HG03457 (cell line): ENCODE results near the gene CEMIP.

Source experiments
- ATAC-seq: cut with Tn5 transposase; IDR thresholded peaks from one replicate; pipeline ENCODE4 v1.9.1; 2021; ENCODE audit warnings: moderate number of reproducible peaks; ENCODE audit not compliant: unreplicated experiment

The CEMIP gene

DNA sequence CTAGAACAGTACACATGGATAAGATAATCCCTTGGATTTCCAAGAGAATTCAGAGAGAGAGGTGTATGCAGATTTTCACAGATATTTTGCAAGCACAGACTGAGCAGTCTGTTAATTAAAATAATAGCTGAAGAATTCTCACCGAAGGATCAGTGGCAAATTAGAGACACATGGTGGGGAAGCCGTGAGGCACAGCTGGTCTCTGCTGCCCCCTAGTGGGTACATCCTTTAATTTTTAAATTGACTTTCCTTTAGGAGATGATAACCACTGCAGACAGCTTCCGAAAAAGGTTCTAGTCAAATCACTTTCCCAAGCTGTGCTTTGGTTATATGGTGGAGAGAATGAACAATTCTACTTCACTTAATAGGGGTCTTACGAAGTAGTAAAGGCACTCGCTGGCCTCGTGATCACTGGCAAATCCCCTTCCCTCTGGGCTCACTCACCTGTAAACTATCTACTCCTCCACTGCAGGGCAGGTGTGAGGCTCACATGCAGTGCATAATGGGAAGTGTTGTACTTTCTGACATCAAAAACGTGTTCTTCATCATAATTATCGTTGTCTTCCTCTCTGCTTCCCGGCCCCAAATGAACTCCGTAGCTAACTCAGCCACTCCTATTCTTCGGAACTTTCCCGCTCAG lies 191.0 kb downstream of the CEMIP start:
- ATAC-seq: no peak

DNA sequence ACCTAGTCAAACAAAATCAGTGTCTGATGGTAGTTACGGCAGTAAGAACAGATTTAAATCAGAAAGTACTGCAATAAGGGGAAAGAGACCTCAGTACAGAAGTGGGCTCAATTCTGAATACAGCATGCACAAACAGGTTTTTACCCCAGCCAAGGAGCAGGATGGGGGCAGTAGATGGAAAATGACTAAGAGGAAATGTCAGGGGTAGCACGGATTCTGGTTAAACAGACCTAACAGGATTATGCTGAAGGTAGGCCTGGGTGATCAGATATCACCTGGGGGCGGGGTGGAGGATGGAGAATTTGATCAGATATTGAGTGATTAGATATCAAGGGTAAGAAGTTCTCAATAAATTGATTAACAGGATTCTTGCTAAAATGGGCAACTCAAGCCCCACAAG lies 191.5 kb downstream of the CEMIP start:
- no peak for ATAC-seq

DNA sequence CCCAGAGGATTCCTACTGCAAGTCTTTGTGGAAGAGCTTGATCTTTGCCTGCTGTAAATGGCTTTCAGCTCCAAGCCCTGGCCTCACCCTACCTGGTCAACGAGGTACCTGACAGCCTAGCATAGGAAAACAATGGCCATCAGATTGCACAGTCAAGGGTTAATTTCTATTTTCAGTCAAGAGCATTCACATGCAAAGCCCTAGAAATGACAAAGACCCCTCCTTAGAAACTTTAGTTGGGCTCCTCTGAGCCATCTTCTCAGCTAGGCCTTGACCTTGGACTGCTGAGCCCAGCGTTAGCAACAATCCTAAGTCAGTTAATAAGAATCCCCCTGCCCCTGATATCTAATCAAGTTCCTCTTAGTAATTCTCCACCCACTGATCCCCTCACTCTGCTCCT lies 192.0 kb downstream of the CEMIP start:
- ATAC-seq: no peak

DNA sequence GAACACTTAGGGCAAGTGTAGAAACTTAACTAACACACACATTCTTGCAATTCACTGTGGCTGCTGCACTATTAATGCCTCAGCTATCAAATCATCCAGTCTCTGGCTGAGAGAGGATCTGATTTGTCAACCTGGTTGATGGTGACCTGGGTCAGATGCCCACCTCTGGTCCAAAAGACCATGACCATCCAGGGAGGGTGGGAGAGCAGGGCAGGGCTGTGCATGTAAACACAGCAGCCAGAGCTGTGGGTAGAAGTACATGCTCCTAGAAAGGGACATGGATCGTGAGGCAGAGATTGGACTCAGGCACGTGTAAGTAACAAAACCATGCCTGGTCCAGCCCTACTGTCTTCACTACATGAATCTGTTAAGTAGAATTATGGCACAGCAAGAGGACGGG lies 193.1 kb downstream of the CEMIP start:
- ATAC-seq: no peak

DNA sequence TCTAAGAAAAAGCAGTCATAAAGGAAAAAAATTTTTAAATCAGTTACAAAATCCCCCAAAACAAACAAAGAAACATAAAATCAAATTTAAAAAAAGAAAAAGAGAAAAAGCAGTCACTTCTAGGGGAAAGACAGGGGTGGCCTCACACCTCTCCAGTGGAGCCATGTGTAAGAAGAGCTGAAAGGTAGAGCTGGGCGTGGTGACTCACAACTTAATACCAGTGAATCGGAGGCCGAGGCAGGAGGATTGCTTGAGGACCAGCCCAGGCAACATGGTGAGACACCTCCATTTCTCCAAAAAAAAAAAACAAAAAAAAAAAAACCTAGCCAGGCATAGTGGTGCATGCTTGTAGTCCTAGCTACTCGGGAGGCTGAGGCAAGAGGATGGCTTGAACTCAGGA lies 195.7 kb downstream of the CEMIP start:
- ATAC-seq: no peak

DNA sequence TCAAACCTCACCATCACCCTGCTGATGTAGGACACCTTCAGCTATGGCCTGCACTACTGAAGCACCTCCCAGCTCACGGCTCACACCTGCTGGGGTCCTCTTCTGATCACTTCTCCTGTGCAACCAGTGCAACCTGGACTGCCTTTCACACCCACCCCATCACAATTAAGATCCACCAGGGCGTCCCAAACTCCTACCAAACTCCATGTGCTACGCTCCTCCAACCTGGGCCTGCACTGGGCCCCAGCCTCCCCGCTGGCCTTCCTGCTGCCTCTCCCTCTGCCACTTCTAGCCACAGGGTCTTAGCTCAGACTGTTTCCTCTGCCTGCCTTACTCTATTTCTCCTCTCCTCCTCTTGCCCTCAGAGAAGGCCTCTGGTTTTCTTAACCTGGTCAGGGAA lies 197.7 kb downstream of the CEMIP start:
- ATAC-seq: no peak

DNA sequence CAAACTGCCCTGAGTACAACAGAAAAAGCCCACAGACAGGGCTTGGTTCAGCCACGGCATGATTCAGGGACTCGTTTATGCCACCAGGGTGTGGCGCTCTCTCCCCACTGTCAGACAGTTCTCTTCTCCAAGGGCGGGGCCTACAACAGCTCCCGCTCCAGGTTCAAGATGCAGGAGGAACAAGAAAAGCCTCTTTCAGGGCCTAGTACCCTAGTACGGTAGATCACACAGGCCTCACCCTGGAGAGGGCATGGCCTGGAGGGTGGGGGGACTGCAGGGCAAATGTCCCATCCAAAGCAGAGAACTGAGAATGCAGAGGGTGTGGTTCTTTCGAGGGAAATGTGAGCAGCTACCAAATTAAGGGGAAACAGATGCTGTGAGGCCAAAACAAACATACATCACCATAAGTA lies 198.5 kb downstream of the CEMIP start:
- ATAC-seq: no peak

DNA sequence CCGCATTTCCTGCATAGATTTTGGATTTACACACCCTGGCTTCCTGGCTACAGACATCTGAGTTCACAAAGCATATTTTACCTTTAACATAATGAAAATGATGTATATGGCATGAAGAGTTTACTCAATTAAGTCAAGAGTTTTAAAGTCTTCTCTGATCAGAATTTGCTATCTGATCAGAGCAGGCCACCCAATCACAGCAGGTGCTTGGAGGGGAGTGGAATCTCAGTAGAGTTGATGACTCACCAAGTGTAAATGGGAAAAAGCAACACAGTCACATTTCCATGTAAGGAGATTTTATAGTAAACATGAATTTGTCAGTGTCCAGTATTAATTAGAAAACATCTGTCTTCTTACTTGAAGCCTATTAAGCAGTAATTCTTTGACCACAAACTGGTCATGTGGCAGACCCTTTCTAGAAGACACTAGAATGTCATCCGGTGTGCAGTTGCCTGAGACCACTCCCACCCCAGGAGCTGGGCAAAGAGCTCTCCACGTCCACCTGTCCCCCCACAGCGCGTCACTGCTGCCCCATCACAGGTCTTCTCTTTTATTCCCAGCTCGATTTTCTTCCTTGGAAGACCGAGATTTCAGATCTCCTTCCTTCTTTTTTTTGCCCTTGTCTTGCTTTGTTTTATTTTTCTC lies 199.6 kb downstream of the CEMIP start:
- ATAC-seq: no peak

DNA sequence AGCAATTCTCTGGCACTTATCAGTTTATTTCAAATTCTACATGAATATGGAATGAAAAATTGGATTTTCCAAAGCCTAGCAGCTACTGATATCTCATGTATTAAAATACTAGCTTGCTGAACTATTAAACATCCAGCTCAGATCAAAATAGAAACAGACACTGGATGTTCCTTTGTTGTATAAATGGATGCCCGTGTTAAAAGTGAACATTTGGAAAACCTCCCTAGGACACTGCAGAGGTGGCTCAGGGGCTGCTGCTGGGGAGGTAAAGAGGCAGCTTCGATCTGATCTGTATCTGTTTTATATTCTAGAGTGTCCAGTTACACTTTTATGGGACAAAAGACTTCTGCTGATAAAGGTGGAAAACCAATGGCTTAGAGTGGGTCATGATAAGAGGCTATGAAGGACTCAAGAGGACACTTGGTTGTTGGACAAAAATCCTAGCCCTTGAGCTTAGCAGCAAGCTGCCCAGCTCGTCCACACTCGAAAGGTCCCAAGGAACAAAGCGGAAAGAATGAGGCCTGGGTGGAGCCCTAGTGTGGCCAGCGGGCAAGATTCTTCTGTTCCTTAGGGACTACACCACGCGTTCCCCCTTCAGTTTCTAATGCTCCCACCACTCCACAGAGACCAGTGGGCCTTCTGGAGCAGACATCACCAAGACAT lies 200.5 kb downstream of the CEMIP start:
- no peak for ATAC-seq

DNA sequence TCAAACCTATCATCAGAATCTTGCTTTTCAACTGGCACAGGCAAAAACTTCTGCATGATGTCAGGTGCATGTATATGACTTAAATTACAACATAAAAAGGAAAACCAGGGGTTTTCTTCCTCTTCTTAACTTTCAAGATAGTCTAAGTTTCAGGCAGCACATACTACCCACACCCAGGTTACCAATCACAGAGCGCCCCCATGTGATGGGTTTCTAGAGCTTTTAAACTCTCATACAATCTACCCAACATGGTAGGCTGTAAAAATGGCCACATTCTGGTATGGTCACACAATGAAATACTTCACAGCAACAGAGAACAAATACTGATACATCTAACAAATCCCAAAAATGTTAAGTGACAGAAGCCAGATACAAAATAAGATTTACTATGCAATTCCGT lies 203.0 kb downstream of the CEMIP start:
- no peak for ATAC-seq

DNA sequence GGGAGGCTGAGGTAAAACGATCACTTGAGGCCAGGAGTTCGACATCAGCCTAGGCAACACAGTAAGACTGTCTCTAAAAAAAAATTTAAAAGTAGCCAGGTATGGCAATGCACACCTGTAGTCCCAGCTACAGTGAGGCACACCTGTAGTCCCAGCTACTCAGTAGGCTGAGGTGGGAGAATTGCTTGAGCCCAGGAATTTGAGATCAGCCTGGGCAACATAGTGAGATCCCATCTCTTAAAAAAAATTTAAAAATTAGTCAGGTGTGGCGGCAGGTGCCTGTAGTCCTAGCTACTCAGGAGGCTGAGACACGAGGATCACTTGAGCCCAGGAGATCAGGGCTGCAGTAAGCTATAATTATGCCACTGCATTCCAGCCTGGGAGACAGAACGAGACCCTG lies 203.7 kb downstream of the CEMIP start:
- ATAC-seq: no peak

DNA sequence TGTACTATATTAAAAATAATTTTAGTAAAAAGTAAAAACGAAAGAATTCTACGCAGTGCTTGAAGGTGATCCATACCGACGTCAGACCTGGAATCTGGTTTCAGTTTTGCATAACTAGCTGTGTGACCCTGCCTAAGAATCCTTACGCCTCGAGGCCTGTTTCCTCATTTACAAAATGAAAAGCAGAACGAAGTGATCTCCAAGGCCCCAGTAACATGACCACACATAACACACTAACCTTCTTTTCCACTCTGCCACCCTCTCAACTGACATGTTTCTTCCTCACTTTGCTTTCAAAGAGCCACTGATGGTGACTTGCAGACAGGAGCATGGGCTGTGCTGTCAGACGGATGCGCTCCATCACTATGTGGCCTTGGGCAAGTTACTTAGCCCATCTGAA lies 205.7 kb downstream of the CEMIP start:
- no peak for ATAC-seq

DNA sequence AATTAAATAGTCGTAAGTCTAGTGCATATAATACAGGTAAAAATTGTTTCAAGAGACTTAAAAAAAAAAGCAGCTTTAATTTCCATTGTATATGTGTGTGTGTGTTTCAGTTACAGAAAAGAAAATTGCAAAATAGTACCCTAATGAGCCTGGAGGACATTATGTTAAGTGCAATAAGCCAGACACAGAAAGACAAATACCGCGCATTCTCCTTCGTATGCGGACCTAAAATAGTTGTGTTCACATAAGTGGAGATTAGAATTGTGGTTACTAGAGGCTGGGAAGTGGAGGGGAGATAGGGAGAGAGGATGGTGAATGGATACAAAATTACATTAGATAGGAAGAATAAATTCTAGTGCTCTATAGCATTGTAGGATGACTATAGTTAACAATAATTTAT lies 206.8 kb downstream of the CEMIP start:
- no peak for ATAC-seq

DNA sequence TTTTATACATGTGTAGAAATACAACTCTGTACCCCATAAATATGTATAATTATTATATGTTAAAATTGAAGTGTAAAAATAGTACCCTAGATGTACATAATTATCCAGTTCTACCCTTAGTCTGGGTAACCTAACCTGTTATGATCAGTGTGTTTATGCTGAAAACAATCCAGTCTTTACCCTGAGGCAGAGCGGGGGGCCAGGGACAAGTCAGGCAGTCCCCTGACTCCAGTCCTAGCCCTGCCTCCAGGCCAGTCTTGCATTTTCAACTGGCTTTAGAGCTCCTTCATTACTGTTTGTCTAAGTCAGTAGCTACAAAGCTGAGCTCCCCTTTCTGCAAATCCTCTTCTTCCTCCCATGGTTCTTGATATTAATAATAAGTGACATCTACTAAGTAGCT lies 207.3 kb downstream of the CEMIP start:
- ATAC-seq: no peak

DNA sequence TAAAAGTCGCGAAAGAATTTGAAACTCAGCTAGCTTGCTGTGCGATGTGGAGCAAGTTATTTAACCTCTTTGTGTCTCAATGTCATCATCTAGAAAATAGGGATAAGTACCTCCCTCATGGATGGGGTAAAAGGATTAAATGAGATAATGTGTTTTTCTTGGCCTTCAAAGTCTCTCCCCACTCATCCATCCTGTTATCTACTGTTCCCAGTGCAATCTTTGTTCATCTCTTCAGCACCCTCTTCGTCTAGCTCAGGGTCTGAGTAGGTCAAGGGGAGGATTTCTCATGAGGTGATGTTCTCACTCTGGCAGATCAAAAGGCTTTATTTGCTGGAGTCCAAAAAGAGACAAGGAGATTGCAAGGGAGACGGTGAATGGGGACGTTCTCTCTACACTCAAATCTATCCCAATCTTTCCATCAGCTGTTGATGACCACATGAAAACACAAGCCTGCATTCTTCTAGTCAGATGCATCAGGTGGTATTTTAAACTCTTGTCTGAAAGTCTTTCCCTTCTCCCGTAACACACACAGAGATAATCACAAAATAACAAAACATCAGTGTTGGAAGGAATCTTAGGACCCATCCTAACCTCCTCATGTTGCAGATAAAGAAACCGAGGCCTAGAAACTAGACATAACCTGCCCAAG lies 209.1 kb downstream of the CEMIP start:
- no peak for ATAC-seq

DNA sequence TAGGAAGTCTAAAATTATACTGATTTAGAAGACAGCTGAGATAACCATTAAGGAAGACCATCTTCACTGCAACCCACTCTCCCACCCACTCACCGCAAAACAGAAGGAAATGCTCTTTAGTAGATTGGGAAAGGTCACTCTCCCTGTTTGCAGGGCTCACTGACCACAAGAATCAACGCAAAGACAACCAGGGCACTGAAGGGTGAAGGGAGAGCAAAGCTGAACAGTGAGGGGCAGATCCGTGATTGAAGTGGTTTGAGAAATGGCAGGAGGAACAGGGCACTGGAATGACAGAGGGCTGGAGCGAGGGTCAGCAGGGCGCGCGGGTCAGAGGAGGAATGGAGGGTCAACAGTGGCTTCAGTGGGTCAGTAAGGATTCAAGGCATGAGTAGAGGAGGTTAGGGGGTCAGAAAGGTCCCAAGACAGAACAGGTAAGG lies 209.9 kb downstream of the CEMIP start:
- ATAC-seq: peak; percentile 2

DNA sequence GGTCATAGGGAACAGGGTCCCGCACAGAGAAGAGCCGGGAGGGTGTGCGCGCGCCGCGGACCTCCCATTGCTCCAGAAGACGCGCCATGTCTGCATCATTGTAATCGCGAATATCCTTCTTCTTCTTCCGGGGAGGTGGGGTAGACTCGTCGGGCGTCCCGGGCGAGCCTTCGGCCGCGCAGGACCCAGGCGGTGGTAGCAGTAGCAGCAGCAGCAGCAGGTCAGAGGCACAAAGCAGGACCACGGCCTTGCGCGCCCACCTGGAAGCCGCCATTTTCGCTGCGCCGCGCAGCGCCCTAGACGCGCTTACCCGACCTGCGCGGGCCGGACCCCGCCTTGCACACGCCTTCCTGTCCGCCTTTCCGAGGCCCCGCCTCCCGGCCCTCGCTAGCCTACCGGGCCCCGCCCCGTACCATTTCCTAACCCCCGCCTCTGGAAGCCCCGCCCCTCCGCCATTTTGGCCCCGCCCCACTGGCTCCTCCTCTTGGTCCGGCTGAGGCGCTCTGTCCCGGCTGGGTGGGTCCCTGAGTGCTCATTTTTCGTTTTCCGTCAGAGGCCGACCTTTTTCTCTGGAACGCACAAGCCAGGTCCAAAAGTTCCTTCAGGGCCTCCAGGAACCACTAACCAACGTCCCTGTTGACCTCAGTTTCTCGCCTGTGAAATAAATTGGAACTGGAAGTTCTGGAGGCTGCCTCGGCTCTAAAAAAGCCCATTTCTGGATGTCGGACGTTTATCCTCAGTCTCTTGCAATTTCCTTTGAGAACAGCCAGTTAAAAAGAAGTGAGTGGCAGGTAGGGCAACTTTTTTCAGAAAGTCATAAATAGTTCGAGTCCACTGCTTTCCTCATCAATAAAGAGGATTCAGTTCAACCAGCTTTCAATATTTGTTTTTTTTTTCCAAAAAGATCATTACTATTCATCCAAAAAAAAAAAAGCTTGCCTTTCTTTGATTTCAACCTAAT lies 210.6 kb downstream of the CEMIP start, which contains the start of gene MESD:
Gene MESD (minus strand): TSS at position 302 of the 961 bp plus-strand sequence. CDS start 28 bp downstream, at position 274.
- peak; percentile 89 for ATAC-seq

DNA sequence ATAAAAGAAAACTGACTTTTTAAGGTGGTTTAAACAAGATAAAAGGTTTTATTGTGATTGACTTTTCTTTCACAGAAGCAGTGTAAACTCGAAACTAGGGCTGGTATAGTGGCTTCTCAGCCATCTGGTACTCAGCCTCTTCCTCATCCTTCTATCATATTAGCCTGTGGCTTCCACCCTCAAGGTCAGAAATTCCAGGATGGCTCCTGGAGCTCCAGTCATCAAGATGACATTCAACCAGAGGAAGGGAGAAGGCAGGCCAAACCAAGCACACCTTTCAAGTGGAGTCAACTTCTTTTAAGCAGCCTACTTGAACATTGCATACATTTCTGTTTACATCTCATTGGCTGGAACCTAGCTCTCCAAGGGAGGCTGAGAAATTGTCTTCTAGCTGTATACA lies 211.8 kb downstream of the CEMIP start:
- no peak for ATAC-seq

DNA sequence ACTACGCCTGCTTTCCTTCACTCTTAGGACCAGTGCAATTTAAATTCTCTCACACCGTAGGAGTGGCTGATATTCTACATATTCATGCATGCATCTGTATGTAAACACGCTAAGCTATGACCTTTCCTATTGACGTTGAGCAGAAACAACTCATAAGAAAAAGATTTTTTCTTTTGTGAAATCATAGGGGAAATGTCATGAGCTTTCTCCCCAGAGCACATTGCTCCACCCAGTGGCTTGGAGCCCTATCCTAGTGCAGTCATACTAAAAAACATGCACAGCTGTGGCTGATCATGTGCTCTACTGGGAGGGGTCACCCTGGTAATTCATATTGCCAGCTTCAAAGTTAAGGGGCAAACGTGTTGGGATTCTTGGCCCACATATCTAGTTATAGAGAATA lies 212.3 kb downstream of the CEMIP start:
- no peak for ATAC-seq

DNA sequence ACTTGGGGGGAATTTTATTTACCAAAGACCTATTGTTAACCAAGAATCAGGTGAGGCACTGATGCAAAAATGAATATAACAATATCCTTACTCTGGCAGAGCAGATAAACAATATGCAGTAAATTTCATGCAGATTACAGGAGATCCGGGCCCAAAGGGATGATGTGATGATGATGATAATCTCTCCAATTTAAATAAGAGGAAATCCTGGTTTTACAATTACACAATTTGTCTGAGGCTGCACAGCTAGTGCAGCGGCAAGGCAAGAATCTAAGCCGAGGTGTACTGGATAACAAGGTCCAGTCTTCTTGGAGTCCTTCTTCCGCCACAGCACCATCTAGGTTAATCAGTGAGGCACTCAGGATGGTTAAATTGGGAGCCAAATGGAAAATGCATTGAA lies 212.8 kb downstream of the CEMIP start:
- ATAC-seq: no peak

DNA sequence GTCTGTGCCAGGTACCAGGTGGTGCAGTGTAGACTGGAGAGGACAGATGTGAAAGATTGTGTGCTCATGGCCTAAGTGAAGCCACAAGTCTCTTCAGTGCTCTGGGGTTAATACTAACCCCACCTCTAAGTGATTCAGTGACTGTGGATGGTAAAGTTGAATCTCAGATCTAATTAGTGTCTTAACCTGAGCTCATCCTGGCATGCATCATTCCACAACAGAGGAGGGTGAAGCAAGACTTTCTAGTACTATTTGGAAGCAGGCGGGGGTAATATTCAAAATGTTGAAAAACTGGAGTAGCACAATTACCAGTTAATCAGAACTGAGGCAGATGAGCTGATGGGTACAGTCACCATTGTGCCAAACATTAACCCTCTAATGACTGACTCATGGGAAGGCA lies 213.3 kb downstream of the CEMIP start:
- ATAC-seq: no peak
